NCI-H82 treated with DMSO at 0.1 percent for 48 hours (cell line): ENCODE measurements around the gene PHF21B.
"Not testable (repeated sequence)": the region's sequence is repeated elsewhere in the genome, so short reads cannot be mapped to it uniquely, and the experiment has no call there.

Experiments used
- DNase-seq: peaks from one replicate; lab custom pipeline; 2025; ENCODE audit not compliant: unreplicated experiment; lab: John Stamatoyannopoulos, UW

Gene PHF21B

GRCh38 chr22:44963832-44964721 is 45.7 kb downstream of the PHF21B start:
- DNase-seq = no peak

DNA sequence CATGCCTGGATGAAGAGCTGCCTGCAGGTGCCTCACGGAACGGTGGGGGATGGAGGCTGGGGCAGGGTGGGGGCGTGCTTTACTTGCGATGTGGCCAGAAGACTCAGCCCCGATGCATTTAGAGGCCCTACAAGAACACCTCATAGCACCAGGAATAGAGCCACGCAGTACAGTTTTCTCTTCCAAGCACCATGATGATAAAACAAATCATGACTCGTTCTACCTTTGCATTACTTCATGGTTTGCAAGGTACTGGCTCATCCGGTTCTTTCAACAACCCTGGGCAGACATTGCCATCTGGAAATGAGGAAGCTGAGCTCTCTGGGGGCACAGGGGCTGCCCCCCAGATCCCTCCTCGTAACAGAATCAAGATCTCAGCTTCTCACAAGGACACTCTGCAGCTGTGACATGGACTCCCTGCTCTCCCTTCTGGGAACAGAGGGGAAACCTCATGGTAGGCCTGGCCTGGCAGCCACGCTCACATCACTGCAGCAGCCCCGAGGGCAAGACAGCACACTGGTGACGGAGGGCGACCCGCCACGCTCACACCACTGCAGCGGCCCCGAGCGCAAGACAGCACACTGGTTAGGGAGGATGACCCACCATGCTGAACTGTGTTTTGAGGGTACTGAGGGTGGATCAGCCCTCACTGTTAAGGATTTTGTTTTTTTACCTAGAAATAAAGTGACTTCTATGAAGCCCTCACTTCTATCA is 46.9 kb downstream of the PHF21B start:
- no peak for DNase-seq

- DNase-seq = not testable (repeated sequence)
Measured at GRCh38 chr22:44961682-44962081, 48.1 kb downstream of the PHF21B start.

DNA sequence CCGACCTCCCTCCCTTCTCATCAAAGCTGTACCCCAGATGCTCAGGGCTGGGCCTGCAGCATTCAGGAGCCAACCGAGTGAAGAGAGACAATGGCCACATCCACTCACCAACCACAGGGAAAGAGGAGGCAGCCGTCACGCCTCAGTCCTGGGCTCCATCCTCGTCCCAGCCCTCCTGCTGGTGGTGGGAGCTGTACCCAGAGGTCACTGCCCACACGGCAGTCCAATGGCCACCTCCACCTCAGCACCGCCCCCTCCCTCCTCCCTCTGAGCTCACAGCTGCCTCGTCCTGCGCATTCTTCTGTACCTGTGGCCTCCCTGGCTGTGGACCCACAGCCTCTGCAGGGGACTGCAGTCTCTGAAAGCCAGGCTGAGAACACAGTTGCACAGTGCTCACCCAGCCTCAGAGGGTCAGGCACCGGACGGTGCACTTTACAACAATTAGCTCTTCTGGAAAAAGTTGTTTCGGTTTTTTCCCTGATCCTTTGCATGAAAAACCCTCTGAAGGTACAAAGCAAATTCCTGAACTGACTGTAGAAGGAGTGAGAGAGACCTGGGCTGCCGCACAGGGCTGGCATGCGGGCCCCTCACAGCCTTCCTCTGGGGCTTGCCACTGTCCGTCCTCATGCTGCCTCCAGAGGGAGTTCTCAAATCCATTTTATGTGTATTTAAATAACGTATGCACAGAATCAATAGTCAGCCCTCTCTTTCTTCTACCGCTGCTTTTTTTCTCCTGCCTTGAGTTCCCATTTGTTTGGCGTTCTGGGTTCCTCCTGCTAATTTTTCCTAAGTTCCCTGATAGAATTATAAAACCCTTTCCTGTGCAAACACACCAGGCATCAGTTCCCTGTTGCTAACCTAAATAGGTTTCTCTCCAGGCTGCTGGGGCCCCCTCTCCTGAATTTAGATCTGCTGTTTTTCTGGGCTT is 52.7 kb downstream of the PHF21B start:
- no peak for DNase-seq

- no peak for DNase-seq
Measured at GRCh38 chr22:44955102-44955501, 54.7 kb downstream of the PHF21B start.

DNA sequence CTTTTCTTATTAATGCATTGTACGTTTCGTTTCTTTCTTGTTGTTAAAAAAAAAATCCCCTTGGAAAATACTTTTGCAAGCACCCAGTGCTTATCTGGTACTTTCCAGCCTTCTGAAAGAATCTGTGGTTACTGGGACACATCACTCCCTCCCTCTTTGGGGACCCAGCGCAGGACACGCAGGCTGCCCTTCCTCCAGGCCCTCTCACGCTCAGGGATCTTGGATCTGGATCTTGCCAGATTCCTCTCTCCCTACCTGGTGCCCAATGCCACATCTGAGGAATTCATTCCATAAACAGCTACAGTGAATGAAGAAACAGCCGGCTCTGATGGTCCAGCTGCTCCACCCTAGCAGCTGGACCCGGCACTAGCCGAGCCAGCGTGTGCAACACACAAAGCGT is 55.7 kb downstream of the PHF21B start:
- DNase-seq = no peak

DNA sequence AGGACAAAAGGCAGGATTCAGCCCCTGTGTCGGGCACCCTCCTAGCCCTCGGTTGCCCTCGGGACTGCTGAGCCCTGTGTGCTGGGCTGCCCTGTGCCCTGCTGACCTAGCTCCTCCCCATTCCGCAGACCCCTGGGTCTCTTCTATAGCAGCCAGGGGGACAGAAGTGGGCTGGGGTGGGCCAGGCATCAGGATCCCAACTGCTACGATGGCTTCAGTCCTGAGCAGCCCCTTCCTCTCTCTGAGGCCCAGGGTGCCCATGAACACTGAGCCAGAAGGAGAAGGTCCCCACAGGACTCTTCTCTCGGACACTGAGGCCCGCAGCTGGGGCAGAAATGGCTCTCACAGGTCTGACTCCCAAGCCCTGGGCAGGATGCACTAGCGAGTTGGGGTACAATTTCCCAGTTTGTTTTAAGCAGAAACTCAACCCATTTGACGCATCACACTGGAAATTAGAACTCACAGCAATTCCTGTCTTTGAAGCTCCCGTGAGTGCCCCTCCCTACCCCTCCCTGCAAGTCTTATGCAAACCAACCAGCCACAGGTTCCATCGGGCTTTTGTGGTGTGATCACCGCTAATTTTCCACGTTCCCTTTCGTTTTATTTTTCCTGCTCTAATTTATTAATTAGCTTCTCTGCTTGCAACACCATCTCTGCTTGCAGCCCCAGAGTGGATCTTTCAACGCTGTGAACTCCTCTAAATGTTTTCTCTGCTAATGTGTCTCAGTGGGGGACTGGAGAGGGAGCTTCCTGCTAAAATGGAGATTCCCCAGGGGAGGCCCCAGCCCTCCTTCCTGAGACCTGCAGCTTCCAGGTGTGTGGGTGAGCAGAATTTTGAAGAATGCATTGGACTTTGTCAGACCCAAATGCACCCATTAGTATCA is 56.7 kb downstream of the PHF21B start:
- no peak for DNase-seq

GRCh38 chr22:44951510-44951816 is 58.3 kb downstream of the PHF21B start:
- no peak for DNase-seq

DNA sequence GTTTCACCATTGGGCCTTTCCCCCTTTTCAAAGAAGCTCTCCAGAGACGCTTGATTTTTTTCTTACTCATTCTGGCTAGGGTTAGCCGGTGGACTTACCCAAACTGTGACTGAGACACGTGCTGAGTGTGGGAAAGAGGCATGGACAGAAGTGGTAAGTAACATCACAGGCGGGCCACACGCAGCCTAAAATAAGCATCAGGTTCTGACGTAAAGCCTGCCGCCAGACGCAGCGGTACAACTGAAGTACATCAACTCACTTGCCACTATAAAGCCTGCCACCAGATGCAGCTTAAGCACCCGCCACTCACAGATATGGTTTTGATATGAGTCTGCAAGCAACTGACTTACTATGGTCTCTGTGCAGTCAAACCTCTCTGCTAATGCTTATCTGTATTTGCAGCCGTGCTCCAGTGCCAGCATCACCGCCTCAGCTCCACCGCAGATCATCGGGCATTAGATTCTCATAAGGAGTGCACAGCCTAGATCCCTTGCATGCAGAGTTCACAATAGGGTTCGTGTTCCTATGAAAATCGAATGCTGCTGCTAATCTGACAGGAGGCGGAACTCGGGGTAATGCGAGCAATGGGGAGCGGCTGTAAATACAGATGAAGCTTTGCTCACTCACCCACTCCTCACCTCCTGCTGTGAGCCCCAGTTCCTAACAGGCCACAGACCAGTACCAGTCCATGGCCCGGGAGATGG is 58.8 kb downstream of the PHF21B start:
- DNase-seq = no peak

GRCh38 chr22:44947846-44948245 is 62.0 kb downstream of the PHF21B start:
- DNase-seq = no peak

DNA sequence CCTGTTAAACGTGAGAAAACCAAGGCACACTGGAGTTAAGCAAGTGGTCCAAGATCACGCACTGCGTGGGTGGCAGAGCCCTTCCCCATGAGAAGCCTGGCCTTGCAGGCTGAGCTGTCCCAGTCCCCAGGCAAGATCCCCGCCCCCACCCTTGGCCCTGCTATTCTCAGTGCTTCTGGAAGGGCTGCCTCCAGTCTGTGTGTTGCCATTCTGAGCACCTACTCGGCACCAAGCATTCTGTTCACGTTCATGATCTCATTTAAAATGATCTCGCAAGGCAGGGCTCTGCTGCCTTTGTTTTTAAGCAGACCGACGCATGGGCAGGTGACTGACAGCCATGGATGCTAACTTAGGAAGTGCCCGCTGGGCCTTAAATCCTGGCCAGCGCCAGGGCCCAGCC is 62.8 kb downstream of the PHF21B start:
- DNase-seq = no peak

DNA sequence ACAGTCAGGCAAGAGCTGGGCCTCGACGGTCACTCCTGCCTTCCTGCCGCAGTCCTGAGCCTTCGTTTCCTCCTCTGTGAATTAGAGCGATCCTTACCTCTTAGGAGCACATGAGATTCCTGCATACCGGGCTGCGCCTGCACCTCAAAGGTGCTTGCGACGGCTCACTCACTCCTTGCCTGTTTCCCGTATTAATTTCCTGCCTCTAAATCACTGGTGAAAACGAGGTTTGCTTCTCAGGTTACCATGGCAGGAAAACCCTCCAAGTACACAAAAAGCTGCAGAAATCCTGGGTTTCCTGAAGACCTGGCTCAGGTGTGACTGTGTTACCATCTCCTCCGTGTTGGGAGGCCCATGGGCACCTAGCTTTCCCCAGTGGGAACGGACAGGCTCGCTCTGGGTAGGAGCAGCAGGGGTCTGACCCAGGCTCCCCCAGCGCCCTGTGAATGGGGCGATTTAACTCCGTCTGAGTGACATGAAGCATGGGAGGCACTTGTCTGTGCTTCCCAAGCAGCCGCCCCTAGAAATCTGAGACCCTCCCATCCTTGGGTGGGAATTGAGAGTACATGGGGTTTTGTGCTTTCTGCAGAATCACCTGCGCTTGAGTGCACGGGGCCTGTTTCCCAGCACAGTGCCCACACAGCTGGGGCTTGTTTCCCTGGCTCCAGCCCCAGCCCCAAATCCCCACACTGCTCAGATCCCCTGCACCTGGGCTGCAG is 64.8 kb downstream of the PHF21B start:
- DNase-seq = no peak

DNA sequence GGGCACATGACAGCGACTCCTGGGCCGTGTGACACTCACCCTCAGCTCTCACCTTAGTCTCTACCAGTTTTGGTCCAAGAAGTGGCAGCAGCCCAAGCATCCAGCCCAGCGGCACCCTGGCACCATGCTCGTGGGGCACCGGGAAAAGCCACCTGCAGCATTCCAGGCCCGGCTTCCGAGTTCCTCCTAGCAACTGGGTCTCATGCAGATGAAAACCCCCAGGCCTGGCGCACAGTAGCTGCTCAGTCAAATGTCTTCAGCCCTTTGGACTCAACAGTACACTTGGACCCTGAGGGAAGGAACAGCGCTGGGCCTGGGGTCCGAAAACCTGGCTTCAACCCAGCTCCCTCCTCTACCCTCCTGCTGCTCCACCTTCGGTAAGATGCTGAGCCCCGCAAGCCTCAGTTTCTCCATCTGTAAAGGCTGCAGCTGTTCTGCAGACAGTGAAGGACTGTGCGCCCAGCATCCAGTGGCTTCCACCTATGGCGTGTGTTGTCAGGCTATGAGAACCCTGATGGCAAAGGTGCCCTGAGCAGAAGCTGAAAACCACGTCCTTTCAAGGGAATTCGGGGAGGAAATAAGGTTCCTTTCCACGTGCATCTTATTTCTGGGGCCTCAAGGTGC is 66.0 kb downstream of the PHF21B start:
- DNase-seq = no peak

- no peak for DNase-seq
Measured at GRCh38 chr22:44942979-44943700, 66.7 kb downstream of the PHF21B start.

DNA sequence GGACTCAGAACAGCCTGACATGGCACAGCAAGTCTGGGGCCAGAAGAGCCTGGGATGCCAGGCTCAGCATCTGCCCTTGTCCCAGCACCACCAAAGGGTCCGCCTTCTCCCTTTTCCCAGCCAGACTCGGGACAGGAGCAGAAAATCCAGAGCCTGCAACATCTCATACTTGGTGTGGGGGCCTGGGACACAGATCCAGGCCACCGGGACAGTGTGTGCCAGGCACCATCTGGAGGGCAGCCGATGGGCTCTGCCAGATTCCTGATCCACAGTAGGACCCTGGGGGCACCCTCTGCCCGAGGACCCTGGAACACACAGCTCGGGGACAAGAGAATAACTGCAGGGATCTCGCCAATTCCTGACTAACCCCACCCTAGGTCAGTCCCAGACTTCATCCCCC is 67.7 kb downstream of the PHF21B start:
- DNase-seq = no peak

- no peak for DNase-seq
Measured at GRCh38 chr22:44941207-44941606, 68.6 kb downstream of the PHF21B start.

GRCh38 chr22:44940130-44940529 is 69.7 kb downstream of the PHF21B start:
- DNase-seq = no peak

GRCh38 chr22:44939451-44939850 is 70.4 kb downstream of the PHF21B start:
- DNase-seq = no peak
